HPDE6-E6E7 (cell line): ENCODE measurements around the gene ACOT7.
"Not testable (repeated sequence)": the region's sequence is repeated elsewhere in the genome, so short reads cannot be mapped to it uniquely, and the experiment has no call there.

Source experiments
- DNase-seq: peaks from one replicate; pipeline ENCODE4 v3.0.0; 2011; ENCODE audit warnings: missing footprints; ENCODE audit errors: extremely low spot score

ACOT7 gene

GRCh38 chr1:6233376-6233775, 160.2 kb downstream of the ACOT7 start:
- DNase-seq = no peak

GRCh38 chr1:6225651-6226050, 167.9 kb downstream of the ACOT7 start:
- DNase-seq = no peak

GRCh38 chr1:6224718-6225117, 168.8 kb downstream of the ACOT7 start:
- DNase-seq = no peak

GRCh38 chr1:6223617-6224016, 169.9 kb downstream of the ACOT7 start:
- no peak for DNase-seq

GRCh38 chr1:6222636-6223035, 170.9 kb downstream of the ACOT7 start:
- DNase-seq = no peak

- no peak for DNase-seq
These were observed 172.3 kb downstream of the ACOT7 start for GRCh38 chr1:6221210-6221784.

GRCh38 chr1:6220236-6220635, 173.3 kb downstream of the ACOT7 start:
- peak; percentile 94 for DNase-seq

- not testable (repeated sequence) for DNase-seq
These were observed 173.9 kb downstream of the ACOT7 start for GRCh38 chr1:6219641-6220040.

GRCh38 chr1:6218375-6219164, 175.0 kb downstream of the ACOT7 start:
- DNase-seq = no peak
